Lower leg skin (tissue), 3 donors: Measurements from ENCODE around the gene PPP2R2B.

Experiments
- POLR2A ChIP-seq, 2 donors: fragments of 450-650 bp; IDR thresholded peaks; one replicate each; pipeline ENCODE4 v1.6.1; 2016 to 2017; ENCODE audit warnings: antibody characterized with exemption in 2 of 2, mild to moderate bottlenecking in 1 of 2, moderate library complexity in 1 of 2
- TF ChIP-seq, protein P1 (sequence below), 3 donors: fragments of 450-650 bp; IDR thresholded peaks; one replicate each; pipeline ENCODE4 v1.5.1; 2016; ENCODE audit warnings: antibody characterized with exemption in 3 of 3, mild to moderate bottlenecking in 3 of 3, moderate library complexity in 2 of 3

DNA sequence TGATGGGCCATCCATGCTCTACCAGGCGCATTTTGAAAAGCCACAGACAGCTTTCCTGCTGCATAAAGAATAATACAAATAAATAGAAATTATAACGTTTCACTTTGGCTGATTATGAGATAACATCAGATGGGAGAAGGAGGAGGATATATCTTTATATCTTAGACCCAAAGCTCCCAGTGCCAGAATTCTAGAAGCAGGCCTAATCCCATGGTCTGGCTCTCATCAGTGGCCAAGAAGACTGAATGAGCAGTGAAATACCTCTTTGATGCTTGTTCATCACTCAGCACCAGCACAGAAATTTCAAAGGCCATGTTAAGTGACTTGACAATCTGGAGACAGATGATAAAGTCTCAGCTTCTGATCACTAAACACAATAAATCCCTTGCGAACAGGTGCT lies 107.6 kb downstream of the PPP2R2B start:
- TF ChIP-seq, protein P1, sequence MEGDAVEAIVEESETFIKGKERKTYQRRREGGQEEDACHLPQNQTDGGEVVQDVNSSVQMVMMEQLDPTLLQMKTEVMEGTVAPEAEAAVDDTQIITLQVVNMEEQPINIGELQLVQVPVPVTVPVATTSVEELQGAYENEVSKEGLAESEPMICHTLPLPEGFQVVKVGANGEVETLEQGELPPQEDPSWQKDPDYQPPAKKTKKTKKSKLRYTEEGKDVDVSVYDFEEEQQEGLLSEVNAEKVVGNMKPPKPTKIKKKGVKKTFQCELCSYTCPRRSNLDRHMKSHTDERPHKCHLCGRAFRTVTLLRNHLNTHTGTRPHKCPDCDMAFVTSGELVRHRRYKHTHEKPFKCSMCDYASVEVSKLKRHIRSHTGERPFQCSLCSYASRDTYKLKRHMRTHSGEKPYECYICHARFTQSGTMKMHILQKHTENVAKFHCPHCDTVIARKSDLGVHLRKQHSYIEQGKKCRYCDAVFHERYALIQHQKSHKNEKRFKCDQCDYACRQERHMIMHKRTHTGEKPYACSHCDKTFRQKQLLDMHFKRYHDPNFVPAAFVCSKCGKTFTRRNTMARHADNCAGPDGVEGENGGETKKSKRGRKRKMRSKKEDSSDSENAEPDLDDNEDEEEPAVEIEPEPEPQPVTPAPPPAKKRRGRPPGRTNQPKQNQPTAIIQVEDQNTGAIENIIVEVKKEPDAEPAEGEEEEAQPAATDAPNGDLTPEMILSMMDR (IDR thresholded peaks at IDR 0.05) = no peak
- TF ChIP-seq POLR2A (IDR thresholded peaks at IDR 0.05) = no peak
